GM12878 (cell line): ENCODE measurements around the gene LSM10. TPM values are rescaled to one million over a fixed set of nuclear protein-coding genes. Genes with fewer than 3 reads are reported as not detected.

Experiments
- ATAC-seq: fragments of 200-7000 bp; cut with Tn5 transposase; 3 replicates; pipeline ENCODE4 v1.9.1; 2020; ENCODE audit warnings: mild to moderate bottlenecking, moderate library complexity
- BruUV-seq: library from RNA; stranded (reverse); fragments of 400-500 nt; replicated peaks from 2 replicates; lab custom pipeline; 2021; lab: Mats Ljungman, UMichigan
- CTCF ChIA-PET: fragments of 300-600 bp; sonication (Branson Sonifier 250); formaldehyde crosslinking; extraction: SDS; loops from one replicate; lab custom pipeline; 2021; ENCODE audit warnings: inconsistent platforms; lab: Yijun Ruan, JAX
- POLR2A ChIA-PET: fragments of 350-600 bp; formaldehyde crosslinking; extraction: SDS; loops from one replicate; lab custom pipeline; 2021; ENCODE audit warnings: inconsistent platforms; lab: Charles Lee
- RAD21 ChIA-PET: fragments of 300-600 bp; sonication (Branson Sonifier 250); formaldehyde crosslinking; loops from one replicate; lab custom pipeline; 2023; ENCODE audit warnings: antibody characterized with exemption; ENCODE audit not compliant: unreplicated experiment; lab: Charles Lee
- SMC1A ChIA-PET: fragments of 300-600 bp; sonication (Branson Sonifier 250); formaldehyde crosslinking; loops from one replicate; lab custom pipeline; 2023; ENCODE audit not compliant: unreplicated experiment, uncharacterized antibody; lab: Charles Lee
- DNase-seq: peaks from one replicate; pipeline ENCODE4 v3.0.0-alpha.2; 2011; ENCODE audit warnings: low read depth, low spot score
- FAIRE-seq: peaks from 3 replicates; lab custom pipeline; 2011; peaks lifted over from hg19 to GRCh38; lab: Jason Lieb, UNC
- H2AFZ ChIP-seq: 2 replicates; pipeline ENCODE4 v1.6.0; 2011; ENCODE audit warnings: low read depth, low read length, control low read depth; ENCODE audit not compliant: control insufficient read depth
- H3K27ac ChIP-seq: 2 replicates; pipeline ENCODE4 v1.5.1; 2011; ENCODE audit warnings: control low read depth; ENCODE audit not compliant: control insufficient read depth, insufficient read depth
- H3K27me3 ChIP-seq, 2 experiments: replicated peaks in 1 of 2; 2 replicates each; pipeline versions ENCODE4 v1.6.0 to v1.6.1; 2011; ENCODE audit warnings: low read length in 1 of 2; ENCODE audit not compliant: control insufficient read depth in 2 of 2, insufficient read depth in 2 of 2
- H3K36me3 ChIP-seq, 2 experiments: 2 replicates each; pipeline ENCODE4 v1.5.1; 2011; ENCODE audit warnings: low read length in 1 of 2; ENCODE audit not compliant: control insufficient read depth in 2 of 2, insufficient read depth in 2 of 2
- H3K4me1 ChIP-seq: 2 replicates; pipeline ENCODE4 v1.6.1; 2011; ENCODE audit warnings: mild to moderate bottlenecking, low read length, moderate library complexity, mixed read lengths; ENCODE audit not compliant: control insufficient read depth, insufficient read depth
- H3K4me2 ChIP-seq: 2 replicates; pipeline ENCODE4 v1.6.0; 2011; ENCODE audit warnings: control low read depth; ENCODE audit not compliant: control insufficient read depth, insufficient read depth
- H3K4me3 ChIP-seq: fragments of 200-600 bp; sonication (generic); 2 replicates; pipeline ENCODE4 v1.5.1; 2016
- H3K79me2 ChIP-seq: 2 replicates; pipeline ENCODE4 v1.6.0; 2011; ENCODE audit warnings: low read length; ENCODE audit not compliant: control insufficient read depth, insufficient read depth
- H3K9ac ChIP-seq: 2 replicates; pipeline ENCODE4 v1.8.0; 2011; ENCODE audit warnings: low read length, control low read depth, mixed read lengths; ENCODE audit not compliant: control insufficient read depth, insufficient read depth
- H3K9me3 ChIP-seq: replicated peaks from 3 replicates; pipeline ENCODE4 v1.5.1; 2011; ENCODE audit warnings: mild to moderate bottlenecking, low read length; ENCODE audit not compliant: control insufficient read depth, insufficient read depth
- H4K20me1 ChIP-seq: 2 replicates; pipeline ENCODE4 v1.6.0; 2011; ENCODE audit not compliant: control insufficient read depth, insufficient read depth
- CREB1 ChIP-seq: IDR thresholded peaks from 2 replicates; pipeline ENCODE4 v1.6.1; 2012; ENCODE audit warnings: low read depth, mild to moderate bottlenecking, inconsistent platforms
- FOS ChIP-seq: IDR thresholded peaks from 3 replicates; pipeline ENCODE4 v1.6.1; 2011; ENCODE audit warnings: borderline replicate concordance; ENCODE audit not compliant: insufficient read length; ENCODE audit errors: extremely low read depth
- MXI1 ChIP-seq: fragments of 150-350 bp; IDR thresholded peaks from 2 replicates; pipeline ENCODE4 v1.6.1; 2011; ENCODE audit warnings: low read depth, mild to moderate bottlenecking, inconsistent platforms, low read length, improper control_type of control experiment
- NKRF ChIP-seq: fragments of 450-650 bp; conservative IDR thresholded peaks from 2 replicates; pipeline ENCODE4 v1.6.1; 2017; ENCODE audit warnings: mild to moderate bottlenecking, moderate library complexity
- RAD51 ChIP-seq: fragments of 450-650 bp; IDR thresholded peaks from 2 replicates; pipeline ENCODE4 v1.6.1; 2016; ENCODE audit warnings: moderate library complexity, mild to moderate bottlenecking, inconsistent platforms
- RCOR1 ChIP-seq: conservative IDR thresholded peaks from 2 replicates; pipeline ENCODE4 v1.6.1; 2012; ENCODE audit warnings: low read depth, low read length, improper control_type of control experiment
- RUNX3 ChIP-seq: IDR thresholded peaks from 2 replicates; pipeline ENCODE4 v1.6.1; 2012; ENCODE audit warnings: low read length, inconsistent platforms
- TARDBP ChIP-seq: IDR thresholded peaks from 2 replicates; pipeline ENCODE4 v1.6.1; 2016; ENCODE audit warnings: borderline replicate concordance
- USF1 ChIP-seq: IDR thresholded peaks from 2 replicates; pipeline ENCODE4 v1.6.1; 2011; ENCODE audit warnings: borderline replicate concordance, low read depth, mild to moderate bottlenecking, moderate library complexity, mixed read lengths, low read length; ENCODE audit not compliant: insufficient read depth; ENCODE audit errors: extremely low read length
- YBX1 ChIP-seq: fragments of 450-650 bp; IDR thresholded peaks from 2 replicates; pipeline ENCODE4 v1.6.1; 2016; ENCODE audit warnings: antibody characterized with exemption
- ZNF24 ChIP-seq: fragments of 450-650 bp; IDR thresholded peaks from 2 replicates; pipeline ENCODE4 v1.6.1; 2017; ENCODE audit warnings: antibody characterized with exemption, mild to moderate bottlenecking
- ZNF384 ChIP-seq: IDR thresholded peaks from 2 replicates; pipeline ENCODE4 v1.6.1; 2012; ENCODE audit warnings: low read depth, mild to moderate bottlenecking, low read length, improper control_type of control experiment, borderline replicate concordance
- in situ Hi-C: fragments of 300-500 bp; cut with MboI; formaldehyde crosslinking; loops from 9 replicates; pipeline ENCODE4 v1.14.3; 2018; ENCODE audit warnings: mixed read lengths
- intact Hi-C: fragments of 100-400 bp; cut with micrococcal nuclease; formaldehyde crosslinking; loops from one replicate; pipeline ENCODE4 v1.14.2; 2022; ENCODE audit not compliant: unreplicated experiment
- polyA plus RNA-seq, 11 experiments: library from polyadenylated mRNA; depleted of rRNA in 4 of 11; unstranded in 6 of 11; stranded (reverse) in 5 of 11; fragments of >200 nt; fragmentation: Nextera tagmentation in 4 of 11; fragmentation: Illumina TruSeq in 1 of 11; extraction: Ambion mirVana in 4 of 11; extraction: Trizol in 1 of 11; gene quantifications; 1 replicate in 1 of 11; 2 replicates in 10 of 11; pipeline versions ENCODE4 v1.2.1 to v1.2.3, GENCODE V29; 2011 to 2016; ENCODE audit warnings: inconsistent platforms in 2 of 11, missing spikeins in 2 of 11, low read depth in 1 of 11
- total RNA-seq, 4 experiments: library from RNA; depleted of rRNA in 3 of 4; stranded (reverse); fragments of >200 nt in 3 of 4; fragmentation: Illumina TruSeq in 1 of 4; extraction: Trizol in 1 of 4; gene quantifications; 2 replicates each; pipeline versions ENCODE4 v1.2.1 to v1.2.3, GENCODE V29; 2013 to 2021
- TF ChIP-seq, protein P1 (sequence below): fragments of 450-650 bp; IDR thresholded peaks from 2 replicates; pipeline ENCODE4 v1.6.1; 2017; ENCODE audit warnings: borderline replicate concordance

The LSM10 gene
- total and polyA plus RNA-seq, 10 of the 15 experiments (the other 5 are each of a cell fraction or from before 2014, with no cell fraction given), result 13.1 to 103 (median 57.5) TPM

DNA sequence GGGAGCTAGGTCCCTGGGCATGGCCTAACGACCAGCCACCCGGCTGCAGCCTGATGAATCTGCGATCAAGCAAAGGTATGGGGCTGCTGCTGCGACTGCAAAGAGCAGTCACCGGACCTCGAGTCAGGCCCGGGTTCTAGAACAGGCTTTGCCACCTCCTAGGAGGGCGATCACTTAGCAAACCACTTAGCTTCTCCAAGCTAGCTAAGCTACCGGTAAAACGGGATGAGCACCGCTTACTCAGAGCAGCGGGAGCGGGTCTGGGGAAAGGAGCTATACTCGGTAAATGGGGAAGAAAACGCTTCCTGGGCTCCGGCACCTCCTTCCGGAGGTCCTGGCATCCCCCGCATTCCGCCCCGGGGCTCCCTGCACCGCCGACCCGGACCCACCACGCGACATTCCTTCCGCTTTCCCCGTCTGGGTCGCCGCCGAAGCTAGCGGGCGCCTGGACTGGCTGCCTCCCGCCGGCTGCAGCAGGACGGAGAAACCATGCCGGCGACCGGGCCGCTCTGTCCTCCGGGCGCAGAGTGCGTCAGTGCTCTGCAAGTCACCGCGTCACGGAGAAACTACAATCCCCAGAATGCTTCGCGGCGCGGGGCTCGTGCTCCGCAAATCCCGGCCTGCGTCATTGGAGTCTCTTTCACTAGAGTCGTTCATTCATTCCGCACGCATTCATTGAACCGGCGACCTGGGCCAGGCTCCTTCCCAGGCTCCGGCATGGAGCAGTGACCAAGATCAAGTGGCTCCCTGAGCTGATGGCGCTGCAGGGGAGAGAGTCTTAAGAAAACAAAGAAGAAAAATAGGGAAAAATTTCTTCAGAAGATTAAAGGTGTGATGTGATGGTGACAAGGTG is at the start of gene LSM10 (continued):
- TF ChIP-seq ZNF24 (peak; percentile 95), USF1 (peak; percentile 59)

DNA sequence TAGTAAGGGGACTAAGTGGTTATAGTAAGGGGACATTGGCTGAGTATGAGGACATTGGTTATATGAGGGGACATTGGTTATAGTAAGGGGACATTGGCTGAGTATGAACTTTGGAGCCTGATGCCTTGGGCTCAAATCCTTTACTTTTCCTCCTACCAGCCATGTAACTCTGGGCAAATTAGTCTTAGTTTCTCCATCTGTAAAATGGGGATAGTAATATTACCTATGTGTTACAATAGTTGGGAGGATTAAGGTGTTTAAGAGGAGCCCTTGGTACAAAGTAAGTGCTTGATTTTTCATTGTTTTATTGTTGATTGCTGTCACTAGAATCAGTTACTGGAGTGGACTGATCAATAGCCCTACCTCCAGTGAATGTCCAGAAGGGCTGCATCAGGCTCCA is 49.7 kb upstream of the LSM10 start:
- POLR2A ChIA-PET, result no interaction called here
- H3K36me3 ChIP-seq, result no peaks in the 10 kb centered on the region
- H4K20me1 ChIP-seq, result no peaks in the 10 kb centered on the region
- no peak overlapping the region for H2AFZ ChIP-seq
- H3K79me2 ChIP-seq, result no peaks in the 10 kb centered on the region; the same call in 1 of the 2 replicates
- SMC1A ChIA-PET, result interaction anchor here (1.0 kb wide), 1 partner anchor 12 kb away, joined by 3 read pairs; no protein-coding TSS in a partner anchor
- BruUV-seq, result no TSS peak
- no peaks in the 10 kb centered on the region for H3K27me3 ChIP-seq
- no peak overlapping the region for H3K4me3 ChIP-seq
- CTCF ChIA-PET, result no interaction called here
- H3K9ac ChIP-seq, result no peak overlapping the region
- ATAC-seq, result no peak
- no peak overlapping the region for H3K27ac ChIP-seq
- FAIRE-seq, result no peak
- intact Hi-C loops, result no loop called here
- no peak overlapping the region for H3K4me2 ChIP-seq
- no peak for DNase-seq
- RAD21 ChIA-PET, result no interaction called here
- no peaks in the 10 kb centered on the region for H3K4me1 ChIP-seq
- H3K9me3 ChIP-seq, result no peaks in the 10 kb centered on the region
- in situ Hi-C loops, result no loop called here
- TF ChIP-seq ZNF384, result no peak
- TF ChIP-seq RUNX3, result no peak
- TF ChIP-seq YBX1, result no peak
- no peak for TF ChIP-seq FOS
- TF ChIP-seq CREB1, result no peak
- TF ChIP-seq RCOR1, result no peak
- TF ChIP-seq NKRF, result no peak
- TF ChIP-seq, protein P1, sequence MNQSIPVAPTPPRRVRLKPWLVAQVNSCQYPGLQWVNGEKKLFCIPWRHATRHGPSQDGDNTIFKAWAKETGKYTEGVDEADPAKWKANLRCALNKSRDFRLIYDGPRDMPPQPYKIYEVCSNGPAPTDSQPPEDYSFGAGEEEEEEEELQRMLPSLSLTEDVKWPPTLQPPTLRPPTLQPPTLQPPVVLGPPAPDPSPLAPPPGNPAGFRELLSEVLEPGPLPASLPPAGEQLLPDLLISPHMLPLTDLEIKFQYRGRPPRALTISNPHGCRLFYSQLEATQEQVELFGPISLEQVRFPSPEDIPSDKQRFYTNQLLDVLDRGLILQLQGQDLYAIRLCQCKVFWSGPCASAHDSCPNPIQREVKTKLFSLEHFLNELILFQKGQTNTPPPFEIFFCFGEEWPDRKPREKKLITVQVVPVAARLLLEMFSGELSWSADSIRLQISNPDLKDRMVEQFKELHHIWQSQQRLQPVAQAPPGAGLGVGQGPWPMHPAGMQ, result no peak
- TF ChIP-seq RAD51, result no peak
- TF ChIP-seq TARDBP, result no peak
- TF ChIP-seq MXI1, result no peak
